Fibroblast of peridontal ligament (primary cell): ENCODE data around the gene C15orf62.

Source experiments
- DNase-seq: peaks from one replicate; pipeline ENCODE4 v3.0.0-alpha.2; 2010; ENCODE audit errors: extremely low read depth

C15orf62 gene

DNA sequence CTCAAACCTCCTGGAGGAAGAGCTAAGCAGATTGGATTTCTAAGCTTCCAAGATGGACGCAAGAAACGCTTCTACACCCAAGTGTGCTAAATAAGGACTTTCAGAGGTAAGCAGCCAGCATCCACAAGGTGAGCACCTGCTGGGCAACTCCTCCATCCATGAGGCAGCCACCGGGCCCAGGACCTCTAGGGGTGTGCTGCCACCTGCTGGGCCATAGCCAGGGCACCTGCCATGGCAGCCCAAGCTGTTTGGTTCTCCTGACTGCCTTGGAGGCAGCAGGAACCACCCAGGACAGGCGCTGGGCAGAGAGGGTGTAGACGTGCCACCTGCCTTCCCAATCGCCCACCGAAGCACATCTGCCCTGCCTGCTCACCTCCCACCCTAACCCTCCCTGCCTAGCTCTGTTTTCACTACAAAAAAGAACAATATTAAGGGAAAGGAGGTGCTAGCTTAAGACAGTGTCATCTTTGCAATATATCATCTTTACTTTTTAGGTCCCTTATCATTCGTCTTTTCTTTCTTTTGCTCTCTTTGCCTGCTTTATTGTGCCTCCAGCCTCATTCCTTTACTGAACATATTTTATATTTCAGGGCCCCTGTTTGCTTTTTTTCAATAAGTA lies 12.9 kb downstream of the C15orf62 start:
- no peak for DNase-seq

DNA sequence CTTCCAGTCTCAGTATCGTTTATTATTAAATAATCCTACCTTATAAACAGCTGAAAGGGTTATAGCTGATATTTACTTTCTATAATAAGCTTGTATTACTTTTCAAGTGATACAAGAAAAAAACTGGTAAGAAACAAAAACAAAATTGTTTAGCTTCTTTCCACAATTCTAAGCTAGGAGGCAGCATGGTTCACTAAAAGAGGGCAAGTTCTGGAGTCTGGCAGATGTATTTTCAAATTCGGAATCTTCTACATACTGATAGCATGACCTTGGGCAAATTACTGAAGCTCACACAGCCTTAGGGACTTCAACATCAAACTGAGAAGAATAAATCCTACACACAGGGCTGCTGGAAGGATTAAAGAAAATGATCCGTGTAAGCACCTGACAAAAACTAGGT lies 15.4 kb downstream of the C15orf62 start:
- peak; percentile 9 for DNase-seq

DNA sequence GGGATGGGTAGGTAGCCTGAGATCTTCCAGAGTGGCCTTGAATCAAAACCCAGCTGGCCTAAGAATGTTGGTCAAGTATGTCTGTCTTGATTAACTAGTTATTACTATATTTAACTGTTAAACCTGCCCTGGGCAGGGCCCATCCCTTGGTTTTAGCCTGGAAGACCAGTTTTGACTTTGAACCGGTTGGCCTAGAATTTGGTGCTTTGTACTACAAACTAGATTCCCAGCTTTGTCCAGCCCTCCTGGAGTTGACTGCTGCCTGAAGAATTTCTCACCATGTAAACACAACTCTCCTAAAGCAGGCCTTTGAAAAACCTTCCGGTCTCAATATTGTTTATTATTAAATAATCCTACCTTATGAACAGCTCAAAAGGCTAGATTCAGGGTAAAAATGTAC lies 16.0 kb downstream of the C15orf62 start:
- DNase-seq, result no peak

DNA sequence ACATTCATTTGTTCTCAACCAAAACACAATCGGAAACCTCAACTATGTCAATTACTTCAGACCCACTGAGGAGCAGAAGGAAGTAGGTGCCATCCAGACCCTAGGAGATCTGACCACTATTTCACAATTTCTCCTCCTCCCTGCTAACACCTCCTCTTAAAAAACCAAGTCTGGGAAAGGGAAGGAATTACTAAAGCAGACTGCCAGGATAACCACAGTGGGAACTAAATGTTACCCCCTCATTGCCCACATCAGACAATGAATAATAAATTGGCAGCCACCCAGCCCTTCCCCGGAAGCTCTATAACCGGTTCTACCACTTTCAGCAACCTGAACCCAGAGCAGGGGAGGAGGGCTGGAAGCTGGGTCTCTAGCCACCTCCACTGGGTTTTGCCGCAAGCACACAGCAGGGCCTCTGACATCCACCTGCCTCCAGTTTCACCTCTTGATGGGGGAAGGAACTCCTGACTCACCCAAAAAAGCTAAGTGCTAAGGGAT lies 17.6 kb downstream of the C15orf62 start:
- peak; percentile 61 for DNase-seq

DNA sequence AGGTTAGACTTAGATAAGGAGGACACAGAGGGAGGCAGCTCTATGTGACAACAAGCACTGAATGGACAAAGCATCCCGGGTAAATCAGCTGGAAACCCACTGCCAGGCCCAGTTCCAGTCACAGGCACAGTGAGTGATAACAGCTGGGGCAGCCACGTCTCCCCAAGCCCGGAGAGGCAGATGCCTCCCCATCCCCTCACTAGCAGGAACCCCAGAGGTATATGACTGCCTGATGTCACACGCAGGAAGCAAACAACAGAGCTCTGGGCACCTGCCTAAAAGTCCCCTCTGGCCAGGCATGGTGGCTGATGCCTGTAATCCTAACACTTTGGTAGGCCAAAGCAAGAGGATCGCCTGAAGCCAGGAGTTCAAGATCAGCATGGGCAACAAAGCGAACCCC lies 18.2 kb downstream of the C15orf62 start:
- DNase-seq, result no peak

DNA sequence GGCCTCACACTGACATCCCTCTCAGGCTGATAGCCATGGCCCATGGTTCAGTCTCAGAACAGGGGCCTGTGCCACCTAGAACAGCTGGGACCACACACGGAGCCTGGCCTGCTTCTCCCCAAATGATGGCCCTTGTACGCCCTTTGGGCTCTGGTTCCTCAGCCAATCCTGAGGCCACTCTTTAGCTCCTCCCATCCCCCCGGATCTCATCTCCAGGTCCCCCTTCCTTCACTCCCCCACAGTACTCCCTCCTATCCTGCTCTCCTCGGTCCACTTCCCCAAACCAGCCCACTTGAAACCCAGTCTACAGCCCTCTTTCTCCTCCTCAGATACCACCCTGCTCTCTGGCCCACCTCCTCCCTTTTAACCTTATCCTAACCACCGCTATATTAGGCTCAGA lies 19.3 kb downstream of the C15orf62 start:
- DNase-seq, result no peak

DNA sequence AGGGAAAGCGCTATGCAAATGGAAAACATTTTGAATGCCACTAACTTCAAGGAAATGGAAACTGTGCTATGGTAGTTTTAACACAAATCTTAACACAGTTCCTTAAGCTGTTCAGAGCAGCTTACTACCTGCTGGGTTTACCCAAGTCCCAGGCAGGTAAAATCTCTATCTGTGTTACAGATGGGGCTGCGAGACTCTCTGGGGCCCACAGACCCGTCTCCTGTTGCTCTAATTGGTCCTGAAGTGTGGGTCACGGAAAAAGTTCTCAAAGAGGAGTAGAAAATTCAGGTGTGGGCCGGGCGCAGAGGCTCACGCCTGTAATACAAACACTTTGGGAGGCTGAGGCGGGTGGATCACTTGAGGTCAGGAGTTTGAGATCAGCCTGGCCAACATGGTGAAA lies 20.2 kb downstream of the C15orf62 start:
- DNase-seq, result no peak

DNA sequence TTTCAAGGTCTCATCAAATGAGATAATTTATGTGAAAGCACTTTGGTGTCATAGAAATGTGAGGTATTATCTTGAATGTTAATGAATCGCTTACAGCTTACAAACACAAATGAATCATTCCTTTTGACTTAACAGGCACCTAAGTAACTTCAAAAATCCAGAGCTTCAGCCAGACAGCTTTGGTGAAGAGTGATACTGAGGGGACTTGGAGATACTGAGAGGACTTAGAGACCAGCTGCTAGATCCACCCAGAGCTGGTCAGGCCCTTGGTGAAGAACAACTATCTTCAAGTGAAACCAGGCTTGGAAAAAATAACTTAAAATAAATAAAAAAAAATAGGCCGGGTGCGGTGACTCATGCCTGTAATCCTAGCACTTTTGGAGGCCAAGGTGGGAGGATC lies 20.9 kb downstream of the C15orf62 start:
- DNase-seq, result peak; percentile 24

DNA sequence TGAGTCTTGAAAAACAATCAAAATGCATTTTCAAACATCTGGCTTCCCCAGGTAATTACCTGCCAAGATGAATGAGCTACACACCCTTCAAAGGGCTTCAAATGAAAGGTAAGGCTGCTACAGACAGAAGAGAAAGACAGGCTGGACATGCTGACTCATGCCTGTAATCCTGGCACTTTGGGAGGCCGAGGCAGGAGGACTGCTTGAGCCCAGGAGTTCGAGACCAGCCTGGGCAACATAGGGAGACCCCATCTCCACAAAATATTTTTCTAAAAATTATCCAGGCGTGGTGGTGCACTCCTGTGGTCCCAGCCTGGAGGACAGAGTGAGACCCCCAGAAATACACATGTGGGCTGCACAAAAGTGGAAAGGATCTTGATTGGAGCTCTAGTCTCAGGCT lies 22.6 kb downstream of the C15orf62 start:
- DNase-seq, result no peak

DNA sequence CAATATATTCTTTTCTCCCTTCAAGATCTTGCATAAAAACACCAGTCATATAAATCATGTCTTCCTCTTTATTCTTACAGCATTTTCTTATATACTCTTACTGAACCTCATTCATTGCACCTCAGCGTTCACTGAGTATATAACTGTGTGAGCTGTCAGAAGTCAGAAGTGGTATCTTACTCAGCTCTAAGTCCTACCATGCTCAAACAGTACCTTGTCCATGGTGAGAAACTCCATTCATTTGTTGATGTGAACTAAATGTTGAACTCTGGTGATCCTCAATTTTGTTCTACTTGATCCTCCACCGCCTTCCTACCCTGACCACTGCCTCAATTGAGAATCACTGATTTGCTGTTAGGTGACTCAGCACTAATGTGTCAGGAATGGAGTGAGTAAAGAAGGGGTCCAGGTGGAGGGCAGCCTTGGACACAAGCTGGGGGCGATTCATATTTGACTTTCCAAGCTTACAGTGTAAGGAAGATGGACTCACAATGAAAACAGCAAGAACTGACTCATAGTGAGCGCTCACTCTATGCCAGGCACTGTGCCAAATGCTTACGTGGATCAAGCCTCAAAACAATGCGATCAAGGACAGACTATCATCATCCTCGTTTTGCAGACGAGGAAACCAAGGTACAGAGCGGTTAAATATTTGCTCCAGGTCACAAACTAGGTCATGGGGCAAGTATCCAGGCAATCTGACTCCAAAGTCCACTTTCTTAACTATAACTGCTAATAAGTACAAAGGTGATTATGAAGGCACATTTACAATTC lies 23.6 kb downstream of the C15orf62 start:
- DNase-seq, result peak; percentile 92

DNA sequence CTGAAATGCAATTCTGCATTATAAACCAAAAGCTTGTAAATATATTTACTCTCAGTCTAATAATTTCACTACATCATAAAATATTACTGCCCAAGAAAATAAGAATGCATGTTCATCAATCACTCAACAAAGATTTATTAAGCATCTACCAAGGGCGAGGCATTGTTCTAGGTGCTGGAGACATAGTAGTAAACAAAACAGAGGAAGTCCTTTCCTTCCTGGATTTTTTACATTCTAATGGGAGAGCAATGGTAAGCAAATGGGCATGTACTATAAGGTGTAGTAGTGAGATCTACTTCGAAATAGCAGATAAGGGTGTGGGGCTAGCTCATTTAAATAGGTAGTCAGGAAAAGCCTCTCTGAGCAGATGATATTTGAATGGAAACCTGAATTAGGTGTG lies 26.3 kb downstream of the C15orf62 start:
- no peak for DNase-seq

DNA sequence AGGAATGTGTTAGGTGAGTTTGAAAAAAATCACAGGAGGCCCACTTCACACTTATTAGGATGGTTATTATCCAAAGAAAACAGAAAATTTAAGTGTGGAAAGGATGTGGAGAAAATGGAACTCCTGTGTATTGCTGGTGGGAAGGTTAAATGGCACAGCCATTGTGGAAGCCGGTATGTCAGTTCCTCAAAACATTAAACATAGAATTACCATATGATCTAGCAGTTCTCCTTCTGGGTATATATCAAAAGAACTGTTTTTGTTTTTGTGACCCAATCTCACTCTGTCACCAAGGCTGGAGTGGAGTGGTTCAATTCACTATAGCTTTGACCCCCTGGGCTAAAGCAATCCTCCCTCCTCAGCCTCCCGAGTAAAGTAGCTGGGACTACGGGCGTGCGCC lies 26.7 kb downstream of the C15orf62 start:
- no peak for DNase-seq

DNA sequence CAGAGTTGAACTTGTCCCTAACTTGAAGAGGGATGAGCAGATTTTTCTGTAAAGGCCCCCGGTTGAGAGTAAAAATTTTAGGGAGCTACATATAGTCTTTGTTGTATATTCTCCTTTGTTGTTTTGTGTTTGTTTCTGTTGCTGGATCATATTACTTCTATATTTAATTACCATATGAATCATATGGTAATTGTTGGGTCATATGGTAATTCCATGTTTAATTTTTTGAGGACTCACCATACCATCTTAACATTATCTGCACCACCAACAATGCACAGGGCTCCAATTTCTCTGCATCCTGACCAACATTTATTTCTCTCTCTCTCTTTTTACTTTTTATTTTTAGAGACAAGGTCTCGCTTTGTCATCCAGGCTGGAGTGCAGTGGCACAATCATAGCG lies 29.7 kb downstream of the C15orf62 start:
- no peak for DNase-seq

DNA sequence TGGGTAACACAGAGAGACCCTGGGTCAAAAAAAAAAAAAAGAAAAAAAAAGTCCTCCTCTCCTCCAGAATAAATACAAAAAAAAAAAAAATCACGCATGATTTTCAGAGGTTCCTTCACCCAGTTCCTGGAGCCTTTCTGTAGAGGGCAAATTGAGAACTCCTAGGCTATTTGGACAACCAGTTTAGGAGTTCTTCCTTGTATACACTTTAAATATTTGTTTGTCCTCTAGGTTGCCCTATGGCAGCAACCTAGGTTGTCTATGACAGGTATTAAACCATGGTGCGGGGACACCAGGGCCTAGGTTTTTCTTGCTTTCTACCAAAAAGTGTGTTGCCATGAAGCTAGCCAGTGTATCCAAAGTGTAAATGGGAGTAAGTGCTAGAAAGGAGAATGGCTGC lies 33.3 kb downstream of the C15orf62 start:
- DNase-seq, result no peak

DNA sequence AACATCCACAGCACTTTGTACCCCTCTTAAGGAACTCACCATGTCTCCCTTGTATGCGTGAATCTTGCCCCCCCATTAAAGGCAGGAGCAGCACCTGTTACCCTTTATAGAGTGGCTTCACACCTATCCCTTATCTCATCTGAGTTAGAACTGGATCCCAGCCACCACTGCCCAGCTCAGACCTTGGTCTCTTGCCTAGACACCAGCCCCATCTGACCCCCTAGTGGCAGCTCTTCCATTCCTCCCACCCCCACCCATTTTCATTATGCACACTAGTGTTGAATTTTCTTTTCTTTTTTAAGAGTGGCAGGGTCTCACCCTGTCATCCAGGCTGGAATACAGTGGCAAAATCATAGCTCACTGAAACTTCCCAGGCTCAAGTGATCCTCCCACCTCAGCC lies 33.9 kb downstream of the C15orf62 start:
- no peak for DNase-seq

DNA sequence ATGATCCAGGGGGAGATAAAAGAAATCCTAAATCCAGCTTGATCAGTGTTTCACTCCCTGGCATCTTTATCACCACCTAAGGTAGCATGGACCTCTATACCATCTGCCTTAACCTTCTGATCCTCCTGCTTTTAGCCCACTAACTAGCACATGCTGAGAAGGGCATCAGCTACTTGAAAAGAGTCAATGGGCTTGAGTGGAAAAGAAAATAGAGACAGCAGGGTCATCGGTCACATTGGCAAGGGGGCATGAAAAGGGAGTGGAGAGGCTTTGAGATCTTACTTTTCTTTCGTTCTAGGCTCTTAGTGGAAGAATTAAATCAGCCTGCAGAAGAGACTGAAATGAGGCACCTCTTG lies 36.9 kb downstream of the C15orf62 start:
- no peak for DNase-seq

DNA sequence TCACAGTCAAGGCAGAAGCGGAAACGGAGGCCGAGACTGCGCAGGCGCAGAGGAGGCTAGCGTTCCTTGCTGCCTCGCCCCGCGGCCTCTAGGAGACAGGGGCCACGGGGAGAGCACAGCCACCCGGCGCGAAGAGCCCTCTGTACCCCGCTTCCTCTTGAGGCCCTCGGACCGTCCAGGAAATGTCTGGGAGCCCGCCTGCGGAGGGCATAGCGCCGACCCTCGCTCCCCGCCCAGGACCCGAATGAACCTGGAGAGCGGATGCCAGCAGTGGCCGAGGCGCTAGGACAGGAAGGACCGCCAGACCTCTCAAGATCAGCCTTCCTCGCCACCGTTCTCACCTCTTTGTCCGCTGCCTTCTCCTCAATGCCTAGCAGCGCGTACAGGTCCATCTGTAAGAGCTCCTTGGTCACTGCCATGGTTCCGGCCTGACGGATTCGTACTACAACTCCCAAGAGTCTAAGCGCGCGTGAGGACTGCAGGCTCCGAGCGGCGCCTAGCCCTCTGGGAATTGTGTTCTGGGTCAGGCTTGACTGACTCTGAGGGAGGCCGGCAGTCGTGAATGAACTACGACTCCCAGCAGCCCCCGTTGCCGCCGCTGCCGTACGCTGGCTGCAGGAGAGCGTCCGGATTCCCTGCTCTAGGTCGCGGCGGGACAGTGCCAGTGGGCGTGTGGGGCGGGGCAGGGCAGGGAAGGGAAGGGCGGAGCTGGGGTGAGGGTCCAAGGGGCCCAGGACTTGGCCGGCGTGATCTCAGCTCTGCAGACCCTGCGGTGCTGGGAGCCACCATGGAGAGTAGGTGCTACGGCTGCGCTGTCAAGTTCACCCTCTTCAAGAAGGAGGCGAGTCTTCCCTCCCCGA lies 37.5 kb downstream of the C15orf62 start, which contains the start of the genes DNAJC17 and ZFYVE19:
TSS of gene DNAJC17 (minus strand) at position 446 of the 860 bp plus-strand sequence. CDS start at position 419, 27 bp downstream.
TSS of gene ZFYVE19 (plus strand) at position 62 of the 860 bp plus-strand sequence. CDS start at position 563, 501 bp downstream.
- peak; percentile 98 for DNase-seq

DNA sequence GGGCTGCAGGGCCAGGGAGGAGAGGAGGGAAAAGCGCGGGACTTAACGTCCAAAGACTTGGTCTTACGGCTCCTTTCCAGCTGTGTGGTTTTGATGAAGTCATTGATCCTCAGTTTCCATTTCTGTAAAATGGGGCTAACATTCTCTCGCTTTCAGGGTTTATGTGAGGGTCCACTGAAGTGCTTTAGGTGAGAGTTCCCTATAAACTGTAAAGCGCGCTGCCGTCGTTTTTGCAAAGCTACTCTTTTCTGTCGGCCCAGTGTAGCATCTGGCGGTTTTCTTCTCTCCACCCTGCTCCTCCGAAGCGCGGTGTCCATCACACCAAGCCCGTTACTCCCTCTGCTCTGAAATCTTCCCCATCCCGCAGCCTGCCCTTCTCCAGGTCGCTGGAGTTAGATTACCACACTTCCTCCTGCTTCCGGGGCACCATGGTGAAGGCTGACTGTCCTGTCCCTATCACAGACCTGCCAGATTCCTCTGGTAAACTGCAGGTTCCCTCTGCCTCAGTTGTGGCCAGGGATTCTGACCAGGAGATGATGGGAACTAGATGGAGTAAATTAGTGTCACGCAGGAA lies 38.2 kb downstream of the C15orf62 start:
- no peak for DNase-seq

DNA sequence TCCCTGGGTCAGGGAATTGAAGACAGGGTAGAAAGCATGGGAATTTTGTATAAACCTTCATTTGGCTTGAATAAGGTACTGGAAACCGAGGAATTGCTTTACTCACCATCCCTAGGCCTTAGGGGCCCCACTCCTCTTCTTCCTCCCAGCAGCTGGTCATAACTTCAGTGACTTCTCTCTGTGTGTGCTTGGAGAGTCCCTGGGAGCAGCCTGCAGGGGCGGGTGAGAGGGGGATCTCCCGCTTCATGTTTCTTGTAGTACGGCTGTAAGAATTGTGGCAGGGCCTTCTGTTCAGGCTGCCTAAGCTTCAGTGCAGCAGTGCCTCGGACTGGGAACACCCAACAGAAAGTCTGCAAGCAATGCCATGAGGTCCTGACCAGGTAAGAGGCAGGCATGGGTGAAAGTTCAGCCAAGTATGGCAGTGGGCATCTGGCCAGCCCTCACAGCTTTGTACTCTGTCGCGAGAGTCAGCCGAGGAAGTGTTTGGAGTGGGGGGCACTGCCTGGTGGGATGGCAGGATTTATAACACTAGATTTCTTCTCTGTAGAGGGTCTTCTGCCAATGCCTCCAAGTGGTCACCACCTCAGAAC lies 39.2 kb downstream of the C15orf62 start:
- no peak for DNase-seq

DNA sequence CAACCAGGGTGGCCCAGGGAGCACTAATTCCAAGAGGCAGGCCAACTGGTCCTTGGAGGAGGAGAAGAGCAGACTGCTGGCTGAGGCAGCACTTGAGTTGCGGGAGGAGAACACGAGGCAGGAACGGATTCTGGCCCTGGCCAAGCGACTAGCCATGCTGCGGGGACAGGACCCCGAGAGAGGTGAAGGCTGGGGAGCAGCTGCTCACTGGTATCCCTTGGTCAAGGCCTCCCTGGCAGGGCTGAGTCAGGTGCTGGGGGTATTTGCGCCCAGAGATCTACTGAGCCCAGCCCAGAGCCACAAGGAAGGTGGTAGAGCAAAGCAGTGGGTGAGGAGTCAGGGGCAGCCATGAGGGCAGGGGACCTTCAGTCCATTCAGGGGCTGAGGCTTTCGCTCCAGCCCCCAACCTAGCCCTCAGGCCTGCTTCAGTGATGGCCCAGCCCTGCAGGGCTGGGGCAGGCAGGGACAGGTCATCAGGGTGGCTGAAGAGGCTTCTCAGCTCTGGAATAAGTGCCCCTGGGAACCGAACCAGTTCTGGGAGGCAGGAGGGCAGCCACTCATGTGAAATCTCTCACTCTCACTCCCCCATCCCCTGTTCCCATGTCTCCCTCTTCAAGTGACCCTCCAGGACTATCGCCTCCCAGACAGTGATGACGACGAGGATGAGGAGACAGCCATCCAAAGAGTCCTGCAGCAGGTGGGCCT lies 43.1 kb downstream of the C15orf62 start:
- DNase-seq, result no peak
